H1 (cell line): ENCODE measurements around the gene CNTN5. TPM values are rescaled to one million over a fixed set of nuclear protein-coding genes. Genes with fewer than 3 reads are reported as not detected.

Experiments
- CTCF ChIA-PET: fragments of 300-600 bp; sonication (Branson Sonifier 250); formaldehyde crosslinking; loops from one replicate; lab custom pipeline; 2021; ENCODE audit not compliant: partially characterized antibody; lab: Charles Lee
- POLR2A ChIA-PET: fragments of 300-600 bp; sonication (Branson Sonifier 250); formaldehyde crosslinking; loops from one replicate; lab custom pipeline; 2021; ENCODE audit warnings: inconsistent platforms; ENCODE audit not compliant: partially characterized antibody; lab: Charles Lee
- DNase-seq, 2 experiments: peaks; one replicate each; pipeline versions ENCODE4 v3.0.0 to v3.0.0-alpha.2; 2010 to 2022; ENCODE audit warnings: low spot score in 2 of 2, low read depth in 1 of 2, mixed read lengths in 1 of 2
- FAIRE-seq: peaks from 2 replicates; lab custom pipeline; 2011; peaks lifted over from hg19 to GRCh38; lab: Jason Lieb, UNC
- H2AFZ ChIP-seq: 2 replicates; pipeline ENCODE4 v1.8.1; 2012; ENCODE audit warnings: low read length, inconsistent platforms
- H2AK5ac ChIP-seq: 2 replicates; pipeline ENCODE4 v1.6.1; 2013; ENCODE audit warnings: low read depth, low read length
- H2BK120ac ChIP-seq: replicated peaks from 2 replicates; pipeline ENCODE3; 2013; ENCODE audit warnings: low read depth, low read length, inconsistent platforms
- H2BK12ac ChIP-seq: 2 replicates; pipeline ENCODE4 v1.6.1; 2013; ENCODE audit warnings: low read depth, low read length
- H2BK15ac ChIP-seq: 2 replicates; pipeline ENCODE4 v1.6.1; 2013; ENCODE audit warnings: low read length
- H2BK20ac ChIP-seq: 2 replicates; pipeline ENCODE4 v1.6.1; 2013; ENCODE audit warnings: low read length
- H2BK5ac ChIP-seq: 2 replicates; pipeline ENCODE4 v1.6.1; 2013; ENCODE audit warnings: low read depth, low read length
- H3K14ac ChIP-seq: 2 replicates; pipeline ENCODE4 v1.6.1; 2013; ENCODE audit warnings: inconsistent platforms; ENCODE audit not compliant: insufficient read length
- H3K18ac ChIP-seq: 2 replicates; pipeline ENCODE4 v1.6.1; 2013; ENCODE audit warnings: low read length; ENCODE audit errors: extremely low read depth
- H3K23ac ChIP-seq: 2 replicates; pipeline ENCODE4 v1.6.1; 2013; ENCODE audit warnings: inconsistent platforms; ENCODE audit not compliant: insufficient read length
- H3K23me2 ChIP-seq: 2 replicates; pipeline ENCODE4 v1.6.1; 2013; ENCODE audit warnings: low read depth, low read length
- H3K27ac ChIP-seq: 2 replicates; pipeline ENCODE4 v1.6.1; 2011; ENCODE audit warnings: low read depth, low read length, inconsistent platforms
- H3K27me3 ChIP-seq, 4 experiments: replicated peaks in 1 of 4; 1 replicate in 1 of 4; 2 replicates in 3 of 4; pipeline versions ENCODE4 v1.6.1 to v1.8.1; 2011 to 2013; ENCODE audit warnings: low read length in 3 of 4, mild to moderate bottlenecking in 3 of 4, inconsistent platforms in 2 of 4, mixed read lengths in 2 of 4, moderate library complexity in 1 of 4; ENCODE audit not compliant: control insufficient read depth in 3 of 4, insufficient read depth in 3 of 4; ENCODE audit errors: extremely low read depth in 1 of 4
- H3K36me3 ChIP-seq, 4 experiments: 2 replicates each; pipeline versions ENCODE4 v1.6.1 to v1.8.1; 2011 to 2013; ENCODE audit warnings: mild to moderate bottlenecking in 4 of 4, low read length in 3 of 4, moderate library complexity in 2 of 4, control low read depth in 1 of 4, inconsistent platforms in 1 of 4; ENCODE audit not compliant: insufficient read depth in 4 of 4, control insufficient read depth in 2 of 4
- H3K4ac ChIP-seq: replicated peaks from 2 replicates; pipeline ENCODE3; 2013; ENCODE audit warnings: low read length, low read depth, mixed read lengths, inconsistent platforms; ENCODE audit not compliant: insufficient read length
- H3K4me1 ChIP-seq, 4 experiments: replicated peaks in 1 of 4; 1 replicate in 1 of 4; 2 replicates in 3 of 4; pipeline versions ENCODE4 v1.6.1 to v1.8.1; 2011 to 2013; ENCODE audit warnings: low read length in 3 of 4, inconsistent platforms in 2 of 4, mixed read lengths in 1 of 4; ENCODE audit not compliant: insufficient read depth in 4 of 4, control insufficient read depth in 3 of 4
- H3K4me2 ChIP-seq, 2 experiments: 2 replicates each; pipeline versions ENCODE4 v1.6.1 to v1.8.1; 2011 to 2013; ENCODE audit warnings: low read depth in 2 of 2, low read length in 2 of 2, control low read depth in 1 of 2, inconsistent platforms in 1 of 2, mild to moderate bottlenecking in 1 of 2; ENCODE audit not compliant: insufficient read depth in 1 of 2
- H3K4me3 ChIP-seq, 4 experiments: fragments of 200-600, 300-600 bp in 1 of 4; sonication (generic), shearing (Covaris generic), sonication (Bioruptor Twin) in 1 of 4; 2 replicates each; pipeline versions ENCODE4 v1.5.1 to v1.8.1; 2011 to 2016; ENCODE audit warnings: low read length in 4 of 4, low read depth in 3 of 4, control low read depth in 2 of 4, inconsistent platforms in 2 of 4, mild to moderate bottlenecking in 2 of 4, mixed read lengths in 1 of 4, moderate library complexity in 1 of 4; ENCODE audit not compliant: insufficient read depth in 2 of 4; ENCODE audit errors: extremely low read depth in 1 of 4
- H3K56ac ChIP-seq: replicated peaks from 2 replicates; pipeline ENCODE3; 2013; ENCODE audit warnings: low read depth, mild to moderate bottlenecking, mixed read lengths, low read length, inconsistent platforms; ENCODE audit not compliant: insufficient read length
- H3K79me1 ChIP-seq: 2 replicates; pipeline ENCODE4 v1.6.1; 2013; ENCODE audit warnings: low read depth, low read length, control low read depth
- H3K79me2 ChIP-seq, 2 experiments: 2 replicates each; pipeline versions ENCODE4 v1.6.1 to v1.8.1; 2012 to 2013; ENCODE audit warnings: low read length in 2 of 2, mild to moderate bottlenecking in 2 of 2, inconsistent platforms in 1 of 2; ENCODE audit not compliant: insufficient read depth in 2 of 2, control insufficient read depth in 1 of 2
- H3K9ac ChIP-seq, 4 experiments: replicated peaks in 1 of 4; 1 replicate in 1 of 4; 2 replicates in 3 of 4; pipeline versions ENCODE4 v1.6.1 to v1.8.1; 2011 to 2013; ENCODE audit warnings: low read depth in 3 of 4, low read length in 3 of 4, control low read depth in 2 of 4, mild to moderate bottlenecking in 2 of 4, moderate library complexity in 2 of 4, inconsistent platforms in 1 of 4; ENCODE audit errors: extremely low read depth in 1 of 4
- H3K9me3 ChIP-seq, 2 experiments: 2 replicates each; pipeline versions ENCODE4 v1.6.1 to v1.8.1; 2012 to 2013; ENCODE audit warnings: mild to moderate bottlenecking in 2 of 2, moderate library complexity in 2 of 2, control low read depth in 1 of 2, inconsistent platforms in 1 of 2, low read depth in 1 of 2, low read length in 1 of 2, mixed read lengths in 1 of 2; ENCODE audit not compliant: insufficient read depth in 2 of 2
- H4K20me1 ChIP-seq, 2 experiments: replicated peaks in 1 of 2; 2 replicates each; pipeline versions ENCODE3 to v1.8.1; 2011 to 2013; ENCODE audit warnings: inconsistent platforms in 2 of 2, low read length in 2 of 2, mild to moderate bottlenecking in 1 of 2; ENCODE audit not compliant: insufficient read depth in 2 of 2, control insufficient read depth in 1 of 2
- H4K5ac ChIP-seq: 2 replicates; pipeline ENCODE4 v1.6.1; 2013; ENCODE audit warnings: low read length, low read depth, mixed read lengths, inconsistent platforms; ENCODE audit not compliant: insufficient read length
- H4K8ac ChIP-seq: 2 replicates; pipeline ENCODE4 v1.8.0; 2013; ENCODE audit warnings: mild to moderate bottlenecking, moderate library complexity, low read length, inconsistent platforms; ENCODE audit not compliant: insufficient read depth; ENCODE audit errors: extremely low read depth
- H4K91ac ChIP-seq: replicated peaks from 2 replicates; pipeline ENCODE3; 2013; ENCODE audit warnings: low read length, mixed read lengths, inconsistent platforms; ENCODE audit not compliant: insufficient read length
- WGBS, 2 experiments: shearing (Covaris generic) in 1 of 2; methylation state at CpG; one replicate each; pipeline versions ENCODE4 v1.1.6 to v1.1.7; 2013 to 2015; ENCODE audit warnings: low lambda C conversion rate in 2 of 2, mixed read lengths in 2 of 2, inconsistent platforms in 1 of 2, low coverage in 1 of 2, missing lambda C conversion rate in 1 of 2; ENCODE audit not compliant: insufficient replicate concordance in 2 of 2, insufficient coverage in 1 of 2, insufficient read length in 1 of 2; ENCODE audit errors: extremely low coverage in 1 of 2, missing lambda C conversion rate in 1 of 2; 5-methylcytosine and 5-hydroxymethylcytosine counted together
- polyA plus RNA-seq, 7 experiments: library from polyadenylated mRNA; depleted of rRNA in 3 of 7; stranded (reverse) in 5 of 7; unstranded in 2 of 7; fragments of >200 nt in 5 of 7; fragments of 200-250 nt in 2 of 7; gene quantifications; 1 replicate in 5 of 7; 2 replicates in 1 of 7; 4 replicates in 1 of 7; pipeline versions ENCODE4 v1.2.1 to v1.2.3, GENCODE V29; 2011 to 2013; ENCODE audit warnings: missing spikeins in 2 of 7, mixed read lengths in 2 of 7
- total RNA-seq: library from RNA; stranded (reverse); fragmentation: NEBNext Ultra II Directional; extraction: Animal tissue kit (Norgen Biotek cat#: 25700); gene quantifications from 2 replicates; pipeline ENCODE4 v1.2.1, GENCODE V29; 2021

Gene CNTN5
- total and polyA plus RNA-seq, 2 of the 8 experiments (the other 6 are each of a cell fraction or from before 2014, with no cell fraction given) = not detected

- Histone ChIP-seq H3K23me2 (no peaks in the 10 kb centered on the region), H2AK5ac (no peak overlapping the region), H2AFZ (no peak overlapping the region), H3K27me3 (no peaks in the 10 kb centered on the region), H3K9ac (no peak overlapping the region), H2BK5ac (no peak overlapping the region), H3K4me1 (0 out of 7 replicates have a peak, but pooled peaks cover 0 to 3% (median 0%) of the 10 kb centered on the region in 4 experiments), H3K23ac (no peak overlapping the region), H2BK20ac (no peak overlapping the region), H3K4me2 (no peak overlapping the region), H4K5ac (no peak overlapping the region), H3K79me2 (no peaks in the 10 kb centered on the region), H3K14ac (no peak overlapping the region), H4K20me1 (no peaks in the 10 kb centered on the region), H2BK120ac (no peak overlapping the region), H3K9me3 (no peaks in the 10 kb centered on the region), H4K91ac (no peak overlapping the region), H3K18ac (no peak overlapping the region), H3K56ac (no peak overlapping the region), H3K4ac (no peak overlapping the region), H3K27ac (no peak overlapping the region), H3K36me3 (no peaks in the 10 kb centered on the region), H3K79me1 (no peaks in the 10 kb centered on the region), H3K4me3 (no peak overlapping the region), H2BK12ac (no peak overlapping the region), H2BK15ac (no peak overlapping the region), H4K8ac (no peak overlapping the region)
- CTCF ChIA-PET = interaction anchor here (1.2 to 2.0 kb wide), 3 partner anchors 8 to 188 kb away, joined by 4 to 12 read pairs (median 4); no protein-coding TSS in a partner anchor
- POLR2A ChIA-PET = no interaction called here
- DNase-seq = no peak
- no peak for FAIRE-seq
- WGBS, 2 experiments = 73% methylated on average over 4 of the region's 4 CpGs; no CpG with 5 or more reads in 1 of the 2 experiments
These were observed 1316.1 kb downstream of the CNTN5 start for GRCh38 chr11:100336873-100337272.
